Neuronal stem cell (in vitro differentiated cells): ENCODE measurements around the gene IDUA.

Experiments used
- DNase-seq: peaks from one replicate; pipeline ENCODE4 v3.0.0-alpha.2; 2013; ENCODE audit warnings: low spot score
- H2AFZ ChIP-seq: one replicate; pipeline ENCODE4 v1.6.1; 2013; ENCODE audit warnings: mild to moderate bottlenecking, low read length, inconsistent platforms
- H2AK5ac ChIP-seq: 2 replicates; pipeline ENCODE4 v1.6.1; 2013; ENCODE audit warnings: low read depth, mild to moderate bottlenecking, inconsistent platforms, low read length, moderate library complexity, mixed read lengths
- H2BK120ac ChIP-seq: 2 replicates; pipeline ENCODE4 v1.6.1; 2013; ENCODE audit warnings: low read depth, mild to moderate bottlenecking, inconsistent platforms, low read length, moderate library complexity, mixed read lengths
- H2BK12ac ChIP-seq: one replicate; pipeline ENCODE4 v1.6.1; 2013; ENCODE audit warnings: low read length, inconsistent platforms
- H2BK15ac ChIP-seq: 2 replicates; pipeline ENCODE4 v1.6.1; 2013; ENCODE audit warnings: mild to moderate bottlenecking, low read length, inconsistent platforms, mixed read lengths
- H2BK5ac ChIP-seq: one replicate; pipeline ENCODE4 v1.6.1; 2013; ENCODE audit warnings: inconsistent platforms, mild to moderate bottlenecking, low read length, moderate library complexity
- H3K14ac ChIP-seq: one replicate; pipeline ENCODE4 v1.6.1; 2013; ENCODE audit warnings: low read length, inconsistent platforms
- H3K18ac ChIP-seq: 2 replicates; pipeline ENCODE4 v1.6.1; 2013; ENCODE audit warnings: low read length, inconsistent platforms
- H3K23ac ChIP-seq: 2 replicates; pipeline ENCODE4 v1.6.1; 2013; ENCODE audit warnings: low read depth, mild to moderate bottlenecking, mixed read lengths, low read length, inconsistent platforms; ENCODE audit not compliant: poor library complexity
- H3K27ac ChIP-seq: replicated peaks from 3 replicates; pipeline ENCODE4 v1.5.1; 2013; ENCODE audit warnings: low read length, inconsistent platforms
- H3K27me3 ChIP-seq, 3 experiments: 2 replicates each; pipeline ENCODE4 v1.6.1; 2013; ENCODE audit warnings: low read length in 3 of 3, mild to moderate bottlenecking in 2 of 3, inconsistent platforms in 1 of 3, low read depth in 1 of 3, mixed read lengths in 1 of 3, moderate library complexity in 1 of 3; ENCODE audit not compliant: control insufficient read depth in 3 of 3, insufficient read depth in 3 of 3
- H3K36me3 ChIP-seq, 2 donors: replicated peaks in 1 of 2; 2 replicates each; pipeline ENCODE4 v1.6.1; 2013; ENCODE audit warnings: low read length in 2 of 2; ENCODE audit not compliant: control insufficient read depth in 2 of 2, insufficient read depth in 2 of 2
- H3K4ac ChIP-seq: 2 replicates; pipeline ENCODE4 v1.6.1; 2013; ENCODE audit warnings: inconsistent platforms, mild to moderate bottlenecking, low read length, moderate library complexity
- H3K4me1 ChIP-seq, 2 donors: 1 replicate in 1 of 2; 2 replicates in 1 of 2; pipeline ENCODE4 v1.6.1; 2013; ENCODE audit warnings: low read length in 2 of 2, low read depth in 1 of 2; ENCODE audit not compliant: control insufficient read depth in 2 of 2, insufficient read depth in 1 of 2
- H3K4me2 ChIP-seq: one replicate; pipeline ENCODE4 v1.6.1; 2013; ENCODE audit warnings: mild to moderate bottlenecking, low read length, inconsistent platforms; ENCODE audit not compliant: insufficient read depth, poor library complexity, severe bottlenecking
- H3K4me3 ChIP-seq, 2 donors: 2 replicates each; pipeline ENCODE4 v1.5.1; 2013; ENCODE audit warnings: low read length in 2 of 2, mild to moderate bottlenecking in 2 of 2, inconsistent platforms in 1 of 2, moderate library complexity in 1 of 2
- H3K79me1 ChIP-seq: one replicate; pipeline ENCODE4 v1.6.1; 2013; ENCODE audit warnings: low read depth, mild to moderate bottlenecking, inconsistent platforms, low read length, moderate library complexity
- H3K9ac ChIP-seq: one replicate; pipeline ENCODE4 v1.6.1; 2013; ENCODE audit warnings: mild to moderate bottlenecking, low read depth, low read length, inconsistent platforms; ENCODE audit not compliant: poor library complexity
- H3K9me3 ChIP-seq, 2 donors: replicated peaks in 1 of 2; 2 replicates each; pipeline versions ENCODE3 to v1.6.1; 2013; ENCODE audit warnings: low read length in 2 of 2, mild to moderate bottlenecking in 2 of 2, inconsistent platforms in 1 of 2, low read depth in 1 of 2, mixed read lengths in 1 of 2, moderate library complexity in 1 of 2; ENCODE audit not compliant: control insufficient read depth in 2 of 2, insufficient read depth in 1 of 2
- H4K8ac ChIP-seq: one replicate; pipeline ENCODE4 v1.6.1; 2013; ENCODE audit warnings: low read depth, mild to moderate bottlenecking, inconsistent platforms, low read length, moderate library complexity
- H4K91ac ChIP-seq: one replicate; pipeline ENCODE4 v1.6.1; 2013; ENCODE audit warnings: low read length, low read depth, mild to moderate bottlenecking, inconsistent platforms; ENCODE audit not compliant: poor library complexity
- WGBS, 2 donors: extraction: QIAGEN DNeasy Blood & Tissue Kit; methylation state at CpG; one replicate each; pipeline ENCODE4 v1.1.7; 2013; ENCODE audit warnings: missing lambda C conversion rate in 2 of 2, mixed read lengths in 1 of 2; ENCODE audit not compliant: insufficient read length in 2 of 2, insufficient replicate concordance in 1 of 2; ENCODE audit errors: extremely low coverage in 2 of 2; 5-methylcytosine and 5-hydroxymethylcytosine counted together

The IDUA gene

GRCh38 chr4:1042352-1043055, 55.7 kb downstream of the IDUA start:
- Histone ChIP-seq H2BK120ac (peak overlapping the region; percentile 100), H3K14ac (peak overlapping the region; percentile 98), H3K18ac (peak overlapping the region; percentile 80), H2BK5ac (peak overlapping the region; percentile 99), H2BK15ac (peak overlapping the region; percentile 98), H3K4me3 (peak overlapping the region in 1 of 2 donors; percentile 48), H3K4me1 (peaks cover 45 to 61% of the 10 kb centered on the region in 2 donors), H4K91ac (peak overlapping the region; percentile 95), H3K9me3 (no peaks in the 10 kb centered on the region), H3K4me2 (no peak overlapping the region), H2AK5ac (peak overlapping the region; percentile 100), H2BK12ac (peak overlapping the region; percentile 94), H3K9ac (peak overlapping the region; percentile 70), H3K23ac (peak overlapping the region; percentile 95), H2AFZ (no peak overlapping the region), H4K8ac (peak overlapping the region; percentile 65), H3K4ac (peak overlapping the region; percentile 97), H3K27ac (peak overlapping the region; percentile 98), H3K36me3 (no peaks in the 10 kb centered on the region), H3K79me1 (peaks cover 2% of the 10 kb centered on the region), H3K27me3 (no peaks in the 10 kb centered on the region)
- WGBS, 2 donors: 100% methylated on average over 6 of the region's 17 CpGs; no CpG with 5 or more reads in 1 of the 2 donors
- no peak for DNase-seq

DNA sequence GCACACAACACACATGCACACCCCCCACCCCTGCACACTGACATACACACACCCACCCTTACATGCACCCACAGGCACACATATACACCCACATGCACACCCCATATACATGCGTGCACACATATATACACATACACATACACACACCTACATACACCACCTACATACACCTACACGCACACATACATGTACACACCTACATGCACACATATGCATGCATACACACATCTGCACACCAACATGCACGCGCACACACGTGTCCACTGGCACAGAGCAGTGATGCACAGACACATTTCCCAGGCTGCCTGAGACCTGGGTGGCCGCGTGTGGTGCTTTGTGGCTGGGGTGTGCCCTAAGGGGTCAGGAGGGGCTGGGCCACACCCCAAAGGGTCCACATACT, 56.3 kb downstream of the IDUA start:
- Histone ChIP-seq H3K4me1 (peaks cover 39 to 61% of the 10 kb centered on the region in 2 donors), H3K23ac (no peak overlapping the region), H3K4me2 (no peak overlapping the region), H3K27me3 (no peaks in the 10 kb centered on the region), H3K27ac (peak overlapping the region; percentile 56), H3K79me1 (peaks cover 2% of the 10 kb centered on the region), H2BK5ac (peak overlapping the region; percentile 61), H3K4me3 (peak overlapping the region in 1 of 2 donors; percentile 3), H3K9me3 (no peaks in the 10 kb centered on the region), H4K91ac (peak overlapping the region; percentile 81), H4K8ac (no peak overlapping the region), H3K4ac (peak overlapping the region; percentile 98), H2AK5ac (peak overlapping the region; percentile 36), H2AFZ (peak overlapping the region; percentile 89), H2BK120ac (peak overlapping the region; percentile 2), H2BK12ac (peak overlapping the region; percentile 99), H3K9ac (peak overlapping the region; percentile 26), H3K14ac (peak overlapping the region; percentile 2), H3K36me3 (no peaks in the 10 kb centered on the region), H2BK15ac (peak overlapping the region; percentile 52), H3K18ac (peak overlapping the region; percentile 48)
- no CpG with 5 or more reads among the region's 7 CpGs for WGBS, 2 donors
- DNase-seq: no peak

DNA sequence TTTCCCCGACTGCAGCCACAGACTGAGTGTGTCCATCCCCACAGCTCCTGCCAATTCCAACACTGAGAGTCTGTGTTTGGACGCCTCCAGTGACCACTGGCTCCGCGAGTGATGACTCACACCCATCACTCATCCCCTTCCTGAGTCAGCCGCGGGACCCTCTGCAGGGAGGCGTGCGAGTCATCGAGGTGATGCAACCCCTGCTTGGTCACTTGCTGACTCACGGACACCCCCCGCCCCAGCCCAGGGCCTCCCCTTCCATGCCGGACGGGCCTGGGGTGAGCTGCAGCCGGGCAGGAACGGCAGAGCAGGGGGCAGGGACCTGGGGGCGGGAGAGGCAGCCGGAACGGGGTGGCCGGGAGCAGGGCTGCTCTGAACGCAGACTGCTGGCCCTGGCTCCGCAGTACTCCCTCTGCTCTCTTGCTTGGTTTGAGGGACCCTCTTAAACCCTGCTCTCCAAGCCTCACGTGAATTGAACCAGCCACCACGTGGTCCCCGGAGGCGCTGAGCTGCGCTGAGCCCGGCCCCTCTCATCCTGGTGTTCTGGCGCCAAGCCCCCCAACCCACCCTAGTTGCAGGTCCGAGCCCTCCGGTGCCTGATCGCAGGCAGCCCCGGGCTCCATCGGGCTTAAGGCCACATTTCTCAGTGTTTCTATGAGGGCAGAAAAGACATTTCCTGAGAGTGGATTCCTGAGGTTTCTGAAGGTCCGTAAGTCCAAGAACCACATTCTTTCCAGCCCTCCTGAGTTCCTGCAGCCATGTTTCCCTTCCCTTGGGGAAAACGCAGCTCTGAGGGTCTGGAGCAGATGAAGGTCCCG, 57.0 kb downstream of the IDUA start:
- Histone ChIP-seq H3K36me3 (no peaks in the 10 kb centered on the region), H3K27me3 (no peaks in the 10 kb centered on the region), H4K91ac (peak overlapping the region; percentile 81), H2BK15ac (peak overlapping the region; percentile 52), H2AK5ac (peak overlapping the region; percentile 36), H3K23ac (peak overlapping the region; percentile 8), H2BK5ac (peak overlapping the region; percentile 61), H3K4me2 (no peak overlapping the region), H3K4me3 (no peak overlapping the region), H3K27ac (peak overlapping the region; percentile 56), H3K18ac (peak overlapping the region; percentile 48), H3K4me1 (peaks cover 36 to 60% of the 10 kb centered on the region in 2 donors), H2BK12ac (peak overlapping the region; percentile 99), H2BK120ac (peak overlapping the region; percentile 2), H3K9me3 (no peaks in the 10 kb centered on the region), H3K4ac (peak overlapping the region; percentile 98), H2AFZ (peak overlapping the region; percentile 89), H4K8ac (no peak overlapping the region), H3K9ac (peak overlapping the region; percentile 15), H3K79me1 (peaks cover 2% of the 10 kb centered on the region), H3K14ac (peak overlapping the region; percentile 2)
- WGBS, 2 donors: no CpG with 5 or more reads among the region's 36 CpGs
- peak; percentile 63 for DNase-seq
